ENCODE measurements around the gene GYS1. TPM values are rescaled to one million over a fixed set of nuclear protein-coding genes. Genes with fewer than 3 reads are reported as not detected.

The GYS1 gene
- total RNA-seq, 6 experiments from 2014 or later: 76.0 to 90.8 (median 87.5) TPM

- Mint-ChIP-seq H3K4me1 (ENCODE audit: low read depth) (peaks cover 44% of the 10 kb centered on the region), H3K4me3 (peak overlapping the region; percentile 100), H3K9me3 (peaks cover 14% of the 10 kb centered on the region), H3K36me3 (ENCODE audit: low read depth) (peaks cover 55% of the 10 kb centered on the region), H3K27ac (peak overlapping the region; percentile 99), H3K27me3 (ENCODE audit: insufficient read depth) (peaks cover 43% of the 10 kb centered on the region)
- DNase-seq: peak; percentile 16
- TF ChIP-seq CTCF (IDR thresholded peaks at IDR 0.05): no peak
Observed at GRCh38 chr19:48968179-48968661, 24.9 kb downstream of the GYS1 start.

DNA sequence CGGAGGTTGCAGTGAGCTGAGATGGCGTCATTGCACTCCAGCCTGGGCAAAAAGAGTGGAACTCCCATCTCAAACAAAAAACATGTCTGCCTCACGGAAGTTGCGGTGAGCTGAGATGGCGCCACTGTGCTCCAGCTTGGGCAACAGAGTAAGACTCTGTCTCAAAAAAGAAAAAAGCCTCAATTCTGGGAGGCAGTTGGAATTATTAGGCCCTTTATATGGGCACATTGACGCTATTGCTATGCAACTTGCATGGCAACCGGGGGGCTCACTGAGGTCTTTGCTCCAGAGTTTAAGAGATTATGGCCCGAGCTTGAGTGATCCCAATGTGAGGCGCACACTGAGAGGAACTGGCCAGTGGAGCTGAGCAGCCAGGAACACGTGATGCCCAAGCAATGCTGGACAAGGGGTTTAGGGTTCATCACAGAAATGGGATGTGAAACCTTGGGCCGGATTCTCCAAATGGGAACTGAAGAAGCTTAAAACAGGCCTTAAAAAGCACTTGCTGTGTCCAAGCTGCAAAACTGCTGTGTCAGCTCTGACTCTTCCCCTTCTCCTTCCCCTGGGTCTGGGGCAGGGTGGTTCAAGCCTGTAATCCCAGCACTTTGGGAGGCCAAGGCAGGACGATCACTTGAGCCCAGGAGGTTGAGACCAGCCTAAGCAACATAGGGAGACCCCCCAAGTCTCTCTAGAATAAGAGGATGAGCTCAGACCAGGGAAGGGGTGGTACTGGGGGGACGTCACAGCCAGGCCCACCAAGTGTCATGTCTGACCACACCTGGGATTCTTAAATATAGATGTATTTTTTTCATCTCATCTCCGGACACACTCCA, 25.5 kb downstream of the GYS1 start:
- TF ChIP-seq CTCF (IDR thresholded peaks at IDR 0.05): peak; percentile 9; the same call in 1 of the 2 replicates
- Mint-ChIP-seq H3K4me1 (ENCODE audit: low read depth) (peaks cover 51% of the 10 kb centered on the region), H3K27me3 (ENCODE audit: insufficient read depth) (peaks cover 43% of the 10 kb centered on the region), H3K4me3 (peak overlapping the region; percentile 100), H3K36me3 (ENCODE audit: low read depth) (peaks cover 51% of the 10 kb centered on the region), H3K27ac (peak overlapping the region; percentile 99), H3K9me3 (peaks cover 14% of the 10 kb centered on the region)
- peak; percentile 41 for DNase-seq

DNA sequence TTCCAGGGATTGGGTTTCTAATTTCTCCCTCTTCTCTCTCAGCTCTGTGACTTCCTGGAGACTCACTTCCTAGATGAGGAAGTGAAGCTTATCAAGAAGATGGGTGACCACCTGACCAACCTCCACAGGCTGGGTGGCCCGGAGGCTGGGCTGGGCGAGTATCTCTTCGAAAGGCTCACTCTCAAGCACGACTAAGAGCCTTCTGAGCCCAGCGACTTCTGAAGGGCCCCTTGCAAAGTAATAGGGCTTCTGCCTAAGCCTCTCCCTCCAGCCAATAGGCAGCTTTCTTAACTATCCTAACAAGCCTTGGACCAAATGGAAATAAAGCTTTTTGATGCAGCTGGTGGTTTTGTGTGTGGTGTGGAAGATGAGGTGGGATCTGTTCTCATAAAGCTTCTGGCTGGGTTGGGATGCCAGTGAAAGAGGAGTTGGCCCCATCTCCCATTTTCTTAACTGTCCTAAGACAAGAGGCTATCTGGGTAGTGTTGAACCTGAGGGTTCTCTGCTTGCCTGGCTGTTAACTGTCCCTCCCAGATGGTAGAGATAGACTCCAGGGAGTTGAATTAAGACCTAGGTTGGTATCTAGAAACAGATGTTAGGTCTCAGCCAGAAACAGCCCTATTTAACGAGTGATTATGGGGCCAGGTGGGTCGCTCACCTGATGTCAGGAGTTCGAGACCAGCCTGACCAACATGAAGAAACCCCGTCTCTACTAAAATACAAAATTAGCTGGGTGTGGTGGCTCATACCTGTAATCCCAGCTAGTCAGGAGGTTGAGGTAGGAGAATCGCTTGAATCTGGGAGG, 26.4 kb downstream of the GYS1 start:
- H3K27me3 Mint-ChIP-seq (ENCODE audit: insufficient read depth): peaks cover 46% of the 10 kb centered on the region
- H3K27ac Mint-ChIP-seq: peak overlapping the region; percentile 99
- DNase-seq: no peak
- peaks cover 59% of the 10 kb centered on the region for H3K4me1 Mint-ChIP-seq (ENCODE audit: low read depth)
- peak overlapping the region; percentile 100 for H3K4me3 Mint-ChIP-seq
- TF ChIP-seq CTCF (IDR thresholded peaks at IDR 0.05): no peak
- peaks cover 14% of the 10 kb centered on the region for H3K9me3 Mint-ChIP-seq
- H3K36me3 Mint-ChIP-seq (ENCODE audit: low read depth): peaks cover 54% of the 10 kb centered on the region

GRCh38 chr19:48965806-48966540, 27.1 kb downstream of the GYS1 start:
- peaks cover 59% of the 10 kb centered on the region for H3K36me3 Mint-ChIP-seq (ENCODE audit: low read depth)
- peak overlapping the region; percentile 99 for H3K27ac Mint-ChIP-seq
- peak overlapping the region; percentile 100 for H3K4me3 Mint-ChIP-seq
- TF ChIP-seq CTCF (IDR thresholded peaks at IDR 0.05): no peak
- peaks cover 51% of the 10 kb centered on the region for H3K27me3 Mint-ChIP-seq (ENCODE audit: insufficient read depth)
- peak; percentile 74 for DNase-seq
- peaks cover 63% of the 10 kb centered on the region for H3K4me1 Mint-ChIP-seq (ENCODE audit: low read depth)
- peaks cover 14% of the 10 kb centered on the region for H3K9me3 Mint-ChIP-seq
